GM19043 (cell line): ENCODE data around the gene LIM2.

Experiments
- ATAC-seq: cut with Tn5 transposase; IDR thresholded peaks from one replicate; pipeline ENCODE4 v1.9.1; 2021; ENCODE audit warnings: low read depth; ENCODE audit not compliant: unreplicated experiment

The LIM2 gene

GRCh38 chr19:51341976-51342580 lies 45.7 kb downstream of the LIM2 start, which contains the start of gene VSIG10L:
VSIG10L (minus strand) TSS chr19:51342139; CDS start chr19:51342124, 15 bp downstream.
- no peak for ATAC-seq

- no peak for ATAC-seq
These were observed 46.7 kb downstream of the LIM2 start for GRCh38 chr19:51341066-51341465.

GRCh38 chr19:51339687-51340656 lies 47.8 kb downstream of the LIM2 start:
- ATAC-seq, result no peak

- no peak for ATAC-seq
These were observed 48.5 kb downstream of the LIM2 start for GRCh38 chr19:51339313-51339686.

- ATAC-seq, result peak; percentile 70
These were observed 49.0 kb downstream of the LIM2 start for GRCh38 chr19:51338563-51339312.

GRCh38 chr19:51337861-51338562 lies 49.8 kb downstream of the LIM2 start:
- ATAC-seq, result no peak

- ATAC-seq, result no peak
These were observed 50.5 kb downstream of the LIM2 start for GRCh38 chr19:51337141-51337860.

- ATAC-seq, result no peak
These were observed 53.8 kb downstream of the LIM2 start for GRCh38 chr19:51333836-51334460.

GRCh38 chr19:51331716-51332115 lies 56.1 kb downstream of the LIM2 start:
- ATAC-seq, result no peak

- no peak for ATAC-seq
These were observed 56.6 kb downstream of the LIM2 start for GRCh38 chr19:51331193-51331592.

- no peak for ATAC-seq
These were observed 57.4 kb downstream of the LIM2 start for GRCh38 chr19:51330366-51330765.
